ENCODE measurements around the gene UBR1. TPM values are rescaled to one million over a fixed set of nuclear protein-coding genes. Genes with fewer than 3 reads are reported as not detected.

Gene UBR1
- polyA plus RNA-seq, 4 donors = 4.3 to 17.7 (median 6.4) TPM

DNA sequence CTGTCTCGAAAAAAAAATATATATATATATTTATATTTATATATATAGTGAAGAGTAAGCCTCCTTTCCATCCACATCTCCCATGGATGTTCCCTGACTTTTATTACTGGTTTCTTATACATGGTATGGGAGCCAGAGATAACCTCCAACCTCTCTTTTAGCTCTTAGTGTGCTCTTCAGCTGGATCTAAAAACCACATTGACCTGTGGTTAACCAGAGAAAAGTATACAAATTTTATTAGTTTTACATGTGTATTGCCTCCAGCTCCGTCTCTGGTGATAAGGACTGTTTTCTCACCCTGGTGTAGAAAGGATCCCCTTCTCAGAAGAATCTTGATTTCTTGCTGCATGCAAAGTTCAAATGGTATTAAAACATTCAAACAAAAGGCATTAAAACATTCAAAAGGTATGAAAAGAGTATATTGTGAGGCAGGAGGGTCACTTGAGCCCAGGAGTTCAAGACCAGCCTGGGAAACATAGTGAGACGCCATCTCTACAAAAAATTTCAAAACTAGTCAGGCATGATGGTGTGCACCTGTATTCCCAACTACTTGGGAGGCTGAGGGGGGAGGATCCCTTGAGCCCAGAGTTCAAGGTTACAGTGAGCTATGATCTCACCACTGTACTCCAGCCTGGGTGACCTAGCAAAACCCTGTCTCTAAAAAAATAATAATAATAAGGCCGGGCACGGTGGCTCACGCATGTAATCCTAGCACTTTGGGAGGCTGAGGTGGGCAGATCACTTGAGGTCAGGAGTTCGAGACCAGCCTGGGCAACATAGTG is 171.8 kb downstream of the UBR1 start:
- no peaks in the 10 kb centered on the region for H3K9me3 ChIP-seq (ENCODE audit: control insufficient read depth in 2 of 2, insufficient read depth in 1 of 2, low read depth in 1 of 2, low read length in 1 of 2)
- FAIRE-seq = no peak
- 81 to 91% (median 82%) methylated on average over 7 of the region's 7 CpGs for WGBS, 3 donors
- no peak for DNase-seq
- no peak overlapping the region for H3K27ac ChIP-seq (ENCODE audit: low read depth in 1 of 3, low read length in 2 of 3)
- no peaks in the 10 kb centered on the region for H3K27me3 ChIP-seq (ENCODE audit: control insufficient read depth in 3 of 3, insufficient read depth in 3 of 3, low read length in 3 of 3)
- no peaks in the 10 kb centered on the region for H3K4me1 ChIP-seq (ENCODE audit: control insufficient read depth in 3 of 3, insufficient read depth in 2 of 3, low read depth in 1 of 3, low read length in 2 of 3)
- no peaks in the 10 kb centered on the region for H3K36me3 ChIP-seq (ENCODE audit: control insufficient read depth in 3 of 3, insufficient read depth in 2 of 3, low read depth in 1 of 3, low read length in 3 of 3)
- H3K4me3 ChIP-seq (ENCODE audit: low read depth in 1 of 3, low read length in 3 of 3) = no peak overlapping the region

DNA sequence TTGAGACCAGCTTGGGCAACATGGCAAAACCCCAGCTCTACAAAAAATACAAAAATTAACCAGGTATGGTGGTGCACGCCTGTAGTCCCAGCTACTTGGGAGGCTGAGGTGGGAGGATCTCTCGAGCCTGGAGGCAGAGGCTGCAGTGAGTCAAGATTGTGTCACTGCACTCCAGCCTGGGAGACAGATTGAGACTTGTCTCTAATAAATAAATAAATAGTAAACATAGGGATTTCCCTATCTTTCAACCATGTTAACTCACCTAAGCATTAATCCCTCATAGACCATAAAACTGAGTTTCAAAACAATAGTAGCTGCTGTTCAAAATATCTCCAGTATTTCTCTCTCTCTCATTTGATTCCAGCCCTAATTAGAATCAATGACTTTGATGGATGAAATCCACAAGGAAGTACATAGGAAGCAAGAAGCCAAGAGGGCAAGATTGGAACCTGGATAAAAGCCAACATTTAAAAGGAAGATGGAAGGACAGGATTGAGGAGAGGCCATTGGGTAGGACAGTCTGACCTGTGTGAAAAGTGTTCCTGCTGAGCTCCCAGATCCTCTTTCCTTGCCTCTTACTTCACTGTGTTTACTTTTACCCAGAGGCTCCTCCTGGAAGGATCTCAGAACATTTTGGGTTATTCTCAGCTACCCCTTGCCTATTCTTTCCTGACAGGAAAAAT is 172.9 kb downstream of the UBR1 start:
- Histone ChIP-seq H3K4me3 (ENCODE audit: low read depth in 1 of 3, low read length in 3 of 3) (no peak overlapping the region), H3K36me3 (ENCODE audit: control insufficient read depth in 3 of 3, insufficient read depth in 2 of 3, low read depth in 1 of 3, low read length in 3 of 3) (no peaks in the 10 kb centered on the region), H3K27me3 (ENCODE audit: control insufficient read depth in 3 of 3, insufficient read depth in 3 of 3, low read length in 3 of 3) (no peaks in the 10 kb centered on the region), H3K27ac (ENCODE audit: low read depth in 1 of 3, low read length in 2 of 3) (no peak overlapping the region), H3K4me1 (ENCODE audit: control insufficient read depth in 3 of 3, insufficient read depth in 2 of 3, low read depth in 1 of 3, low read length in 2 of 3) (no peaks in the 10 kb centered on the region), H3K9me3 (ENCODE audit: control insufficient read depth in 2 of 2, insufficient read depth in 1 of 2, low read depth in 1 of 2, low read length in 1 of 2) (no peaks in the 10 kb centered on the region)
- peak in 1 of 2 donors; percentile 15 for DNase-seq
- 82 to 91% (median 89%) methylated on average over 2 of the region's 2 CpGs for WGBS, 3 donors
- FAIRE-seq = no peak

DNA sequence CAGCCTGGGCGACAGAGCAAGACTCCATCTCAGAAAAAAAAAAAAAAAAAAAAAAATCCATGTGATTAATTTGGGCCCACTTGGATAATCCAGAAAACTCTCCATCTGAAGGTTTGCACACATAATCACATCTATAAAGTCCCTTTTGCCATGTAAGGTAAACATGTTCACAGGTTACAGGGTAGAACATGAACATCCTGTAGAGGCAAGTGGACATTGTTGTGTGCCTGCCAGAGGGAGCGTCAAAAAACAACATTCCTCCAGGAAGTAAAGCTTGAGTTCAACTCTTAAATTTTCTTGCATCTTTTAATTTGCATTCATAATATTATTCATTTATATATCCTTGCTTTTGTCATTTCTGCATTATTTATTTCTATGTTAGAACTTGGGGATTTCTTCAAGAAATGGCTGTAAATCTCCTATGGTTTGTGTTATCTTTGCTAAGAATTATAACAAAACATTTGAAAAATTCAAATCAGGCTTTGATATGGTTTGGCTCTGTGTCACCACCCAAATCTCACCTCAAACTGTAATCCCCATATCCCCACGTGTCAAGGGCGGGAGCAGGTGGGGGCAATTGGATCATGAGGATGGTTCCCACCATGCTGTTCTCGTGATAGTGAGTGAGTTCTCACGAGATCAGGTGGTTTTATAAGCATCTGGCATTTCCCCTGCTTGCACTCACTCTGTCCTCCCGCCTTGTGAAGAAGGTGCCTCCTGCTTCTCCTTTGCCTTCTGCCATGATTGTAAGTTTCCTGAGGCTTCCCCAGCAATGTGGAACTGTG is 173.9 kb downstream of the UBR1 start:
- Histone ChIP-seq H3K27ac (ENCODE audit: low read depth in 1 of 3, low read length in 2 of 3) (no peak overlapping the region), H3K9me3 (ENCODE audit: control insufficient read depth in 2 of 2, insufficient read depth in 1 of 2, low read depth in 1 of 2, low read length in 1 of 2) (no peaks in the 10 kb centered on the region), H3K27me3 (ENCODE audit: control insufficient read depth in 3 of 3, insufficient read depth in 3 of 3, low read length in 3 of 3) (no peaks in the 10 kb centered on the region), H3K4me3 (ENCODE audit: low read depth in 1 of 3, low read length in 3 of 3) (no peak overlapping the region), H3K4me1 (ENCODE audit: control insufficient read depth in 3 of 3, insufficient read depth in 2 of 3, low read depth in 1 of 3, low read length in 2 of 3) (no peaks in the 10 kb centered on the region), H3K36me3 (ENCODE audit: control insufficient read depth in 3 of 3, insufficient read depth in 2 of 3, low read depth in 1 of 3, low read length in 3 of 3) (no peaks in the 10 kb centered on the region)
- WGBS, 3 donors = 84 to 88% (median 85%) methylated on average over 7 of the region's 7 CpGs
- FAIRE-seq (no peak), DNase-seq (no peak)

- Histone ChIP-seq H3K4me1 (ENCODE audit: control insufficient read depth in 3 of 3, insufficient read depth in 2 of 3, low read depth in 1 of 3, low read length in 2 of 3) (no peaks in the 10 kb centered on the region), H3K4me3 (ENCODE audit: low read depth in 1 of 3, low read length in 3 of 3) (no peak overlapping the region), H3K36me3 (ENCODE audit: control insufficient read depth in 3 of 3, insufficient read depth in 2 of 3, low read depth in 1 of 3, low read length in 3 of 3) (no peaks in the 10 kb centered on the region), H3K27me3 (ENCODE audit: control insufficient read depth in 3 of 3, insufficient read depth in 3 of 3, low read length in 3 of 3) (no peaks in the 10 kb centered on the region), H3K9me3 (ENCODE audit: control insufficient read depth in 2 of 2, insufficient read depth in 1 of 2, low read depth in 1 of 2, low read length in 1 of 2) (no peaks in the 10 kb centered on the region), H3K27ac (ENCODE audit: low read depth in 1 of 3, low read length in 2 of 3) (no peak overlapping the region)
- FAIRE-seq (no peak), DNase-seq (no peak)
- 61 to 75% (median 73%) methylated on average over 2 of the region's 2 CpGs for WGBS, 3 donors
Observed at GRCh38 chr15:42929306-42929848, 176.5 kb downstream of the UBR1 start.

DNA sequence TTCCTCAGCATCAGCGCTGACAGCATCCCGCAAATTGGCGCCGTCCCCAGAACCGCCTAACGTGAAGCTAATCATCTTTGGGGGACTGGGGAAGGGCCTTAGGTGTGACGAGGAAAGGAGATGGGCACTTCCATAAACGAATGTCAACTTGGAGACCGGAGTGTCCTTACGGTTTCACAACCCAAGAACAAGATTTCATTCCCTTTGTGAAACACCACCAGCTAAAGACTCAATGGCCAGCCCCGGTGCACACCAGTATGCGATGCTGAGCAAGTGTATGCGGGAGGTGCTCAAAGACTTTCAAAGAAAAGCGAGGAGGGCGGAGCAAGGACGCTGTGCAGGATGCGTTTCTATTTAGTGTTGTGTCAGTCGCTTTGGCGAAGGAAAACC is 184.5 kb downstream of the UBR1 start:
- Histone ChIP-seq H3K36me3 (ENCODE audit: control insufficient read depth in 3 of 3, insufficient read depth in 2 of 3, low read depth in 1 of 3, low read length in 3 of 3) (no peaks in the 10 kb centered on the region), H3K4me1 (ENCODE audit: control insufficient read depth in 3 of 3, insufficient read depth in 2 of 3, low read depth in 1 of 3, low read length in 2 of 3) (no peaks in the 10 kb centered on the region), H3K9me3 (ENCODE audit: control insufficient read depth in 2 of 2, insufficient read depth in 1 of 2, low read depth in 1 of 2, low read length in 1 of 2) (no peaks in the 10 kb centered on the region), H3K27me3 (ENCODE audit: control insufficient read depth in 3 of 3, insufficient read depth in 3 of 3, low read length in 3 of 3) (no peaks in the 10 kb centered on the region), H3K27ac (ENCODE audit: low read depth in 1 of 3, low read length in 2 of 3) (peak overlapping the region in 1 of 3 donors; percentile 13), H3K4me3 (ENCODE audit: low read depth in 1 of 3, low read length in 3 of 3) (peak overlapping the region; percentile 17 to 81 (median 53))
- DNase-seq = peak; percentile 33 to 42
- FAIRE-seq = no peak
- 1 to 3% (median 2%) methylated on average over 19 of the region's 19 CpGs for WGBS, 3 donors

- Histone ChIP-seq H3K36me3 (ENCODE audit: control insufficient read depth in 3 of 3, insufficient read depth in 2 of 3, low read depth in 1 of 3, low read length in 3 of 3) (no peaks in the 10 kb centered on the region), H3K27ac (ENCODE audit: low read depth in 1 of 3, low read length in 2 of 3) (peak within 1 kb of the TSS; percentile 62 to 85 (median 73)), H3K9me3 (ENCODE audit: control insufficient read depth in 2 of 2, insufficient read depth in 1 of 2, low read depth in 1 of 2, low read length in 1 of 2) (no peaks in the 10 kb centered on the region), H3K27me3 (ENCODE audit: control insufficient read depth in 3 of 3, insufficient read depth in 3 of 3, low read length in 3 of 3) (no peaks in the 10 kb centered on the region), H3K4me1 (ENCODE audit: control insufficient read depth in 3 of 3, insufficient read depth in 2 of 3, low read depth in 1 of 3, low read length in 2 of 3) (no peaks in the 10 kb centered on the region), H3K4me3 (ENCODE audit: low read depth in 1 of 3, low read length in 3 of 3) (peak within 1 kb of the TSS; percentile 81 to 99 (median 88))
- no peak for FAIRE-seq
- WGBS, 3 donors = 0 to 1% (median 1%) methylated on average over 40 to 72 of the region's 72 CpGs
- peak; percentile 99 for DNase-seq
Observed at GRCh38 chr15:42920519-42921341, 185.1 kb downstream of the UBR1 start, which contains the start of gene TTBK2. TSS of gene TTBK2 (minus strand) at chr15:42920778. CDS start at chr15:42878617, 42,161 bp downstream.

DNA sequence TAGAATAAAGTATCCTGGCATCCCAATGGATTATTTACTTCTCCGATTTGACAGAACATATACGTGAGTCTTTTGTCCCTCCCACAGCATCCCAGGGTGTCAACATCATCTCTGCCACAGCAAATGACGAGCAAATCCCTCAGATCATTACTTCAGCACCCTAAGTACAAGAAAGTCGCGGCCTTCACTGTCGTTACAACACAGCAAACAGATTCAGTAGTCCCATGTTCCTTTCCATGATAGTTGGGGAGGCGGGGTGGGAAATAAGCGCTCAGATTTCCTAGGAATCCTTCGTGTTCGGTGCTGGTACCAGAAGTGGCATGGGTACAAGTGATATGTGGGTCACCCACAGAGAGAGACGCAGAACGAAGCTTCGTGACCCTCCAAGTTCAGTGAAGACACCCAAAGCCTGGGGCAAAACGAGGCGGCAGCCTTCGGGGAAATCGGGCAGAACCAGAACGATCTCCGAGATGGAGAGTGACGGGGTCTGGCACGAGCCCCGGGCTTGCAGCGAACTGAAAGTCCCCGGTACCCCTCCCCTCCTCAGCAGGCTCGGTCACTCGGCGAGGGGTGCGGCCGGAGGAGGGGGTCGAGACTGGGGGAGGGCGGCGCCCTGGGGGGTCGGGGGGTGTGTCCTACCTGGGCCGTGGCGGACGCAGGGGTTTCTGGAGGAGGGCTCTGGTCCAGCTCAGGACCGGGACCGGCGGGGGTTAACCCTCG is 185.9 kb downstream of the UBR1 start:
- H3K4me3 ChIP-seq (ENCODE audit: low read depth in 1 of 3, low read length in 3 of 3) = peak overlapping the region; percentile 81 to 99 (median 88)
- H3K27me3 ChIP-seq (ENCODE audit: control insufficient read depth in 3 of 3, insufficient read depth in 3 of 3, low read length in 3 of 3) = no peaks in the 10 kb centered on the region
- WGBS, 3 donors = 0 to 1% (median 1%) methylated on average over 31 to 40 of the region's 40 CpGs
- peak; percentile 38 to 61 for DNase-seq
- no peak for FAIRE-seq
- no peaks in the 10 kb centered on the region for H3K9me3 ChIP-seq (ENCODE audit: control insufficient read depth in 2 of 2, insufficient read depth in 1 of 2, low read depth in 1 of 2, low read length in 1 of 2)
- peak overlapping the region; percentile 62 to 85 (median 73) for H3K27ac ChIP-seq (ENCODE audit: low read depth in 1 of 3, low read length in 2 of 3)
- no peaks in the 10 kb centered on the region for H3K36me3 ChIP-seq (ENCODE audit: control insufficient read depth in 3 of 3, insufficient read depth in 2 of 3, low read depth in 1 of 3, low read length in 3 of 3)
- no peaks in the 10 kb centered on the region for H3K4me1 ChIP-seq (ENCODE audit: control insufficient read depth in 3 of 3, insufficient read depth in 2 of 3, low read depth in 1 of 3, low read length in 2 of 3)

Measured in small intestine (tissue), 7 donors.